Hematopoietic multipotent progenitor cell treated with erythropoietin and hydrocortisone succinate and interleukin-3 and kit ligand, for 6 days (in vitro differentiated cells): ENCODE data around the gene STARD3.
A peak's percentile ranks its signal among the peaks of the same experiment; 100 is the strongest.

Source experiments
- DNase-seq: peaks from one replicate; pipeline ENCODE4 v3.0.0-alpha.2; 2015

Gene STARD3

DNA sequence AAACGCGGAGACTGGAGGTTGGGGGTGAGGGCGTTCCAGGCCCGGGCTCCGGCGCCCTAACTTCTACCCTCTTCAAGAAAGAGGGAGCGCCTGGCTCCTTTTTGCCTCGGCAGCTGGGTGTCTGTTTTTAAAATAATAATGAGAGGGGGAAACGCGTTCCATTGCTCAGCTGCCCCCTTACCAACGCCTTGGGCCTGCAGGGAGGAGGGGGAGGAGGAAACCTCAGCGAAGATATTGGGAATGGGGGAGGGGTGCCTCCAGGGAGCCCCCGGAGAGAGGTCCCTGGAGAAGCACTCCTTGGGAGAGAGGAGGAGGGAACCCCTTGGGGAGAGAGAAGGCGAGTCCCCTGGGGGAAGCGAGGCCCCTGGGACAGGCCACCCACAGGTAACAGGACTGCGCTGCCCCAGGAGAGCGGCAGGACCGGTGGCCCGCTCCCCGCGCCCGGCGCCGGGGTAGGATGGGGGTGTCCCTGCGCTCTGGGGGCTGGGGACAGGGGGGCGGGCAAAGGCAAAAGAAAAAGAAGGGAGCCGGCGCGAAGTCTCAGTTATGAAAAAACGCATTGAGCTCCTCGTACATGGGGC lies 31.9 kb upstream of the STARD3 start:
- DNase-seq: no peak

DNA sequence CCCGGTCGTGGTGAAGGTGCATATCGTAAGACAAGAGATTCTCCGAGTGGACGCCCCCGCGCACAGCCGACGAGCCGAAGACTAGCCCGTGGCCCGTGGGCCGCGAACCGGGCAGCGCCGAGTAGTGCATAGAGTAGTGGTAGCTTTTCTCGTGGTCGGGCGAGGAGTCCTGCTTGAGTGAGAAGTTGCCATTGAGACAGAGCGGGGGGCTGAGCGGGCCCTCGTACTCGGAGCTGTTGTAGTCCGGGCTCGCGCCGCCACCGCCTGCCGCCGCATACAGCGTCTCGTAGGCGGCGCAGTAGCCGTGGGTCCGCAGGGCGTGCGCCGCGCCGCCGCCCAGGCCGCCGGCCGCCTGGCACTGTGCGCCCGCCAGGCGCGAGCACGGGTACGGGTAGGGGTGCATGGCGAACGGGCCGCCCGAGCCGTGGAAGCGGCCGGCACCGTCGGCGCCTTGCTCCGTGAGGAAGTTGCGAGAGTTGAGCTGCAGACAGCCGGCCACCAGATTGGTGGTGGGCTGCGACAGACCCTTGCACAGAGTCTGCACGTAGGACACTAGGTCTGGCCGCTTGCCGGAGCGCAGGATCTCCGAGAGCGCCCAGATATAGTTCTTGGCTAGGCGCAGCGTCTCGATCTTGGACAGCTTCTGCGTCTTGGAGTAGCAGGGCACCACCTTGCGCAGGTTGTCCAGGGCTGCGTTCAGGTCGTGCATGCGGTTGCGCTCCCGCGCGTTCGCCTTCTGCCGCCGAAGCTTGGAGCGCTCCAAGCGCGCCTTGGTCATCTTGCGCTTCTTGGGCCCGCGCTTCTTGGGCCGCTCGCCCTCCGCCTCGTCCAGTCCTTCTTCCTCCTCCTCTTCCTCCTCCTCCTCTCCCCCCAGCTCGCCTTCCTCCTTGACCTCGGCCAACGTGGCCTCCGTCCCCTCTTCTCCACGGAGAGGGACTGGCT lies 31.2 kb upstream of the STARD3 start:
- no peak for DNase-seq

DNA sequence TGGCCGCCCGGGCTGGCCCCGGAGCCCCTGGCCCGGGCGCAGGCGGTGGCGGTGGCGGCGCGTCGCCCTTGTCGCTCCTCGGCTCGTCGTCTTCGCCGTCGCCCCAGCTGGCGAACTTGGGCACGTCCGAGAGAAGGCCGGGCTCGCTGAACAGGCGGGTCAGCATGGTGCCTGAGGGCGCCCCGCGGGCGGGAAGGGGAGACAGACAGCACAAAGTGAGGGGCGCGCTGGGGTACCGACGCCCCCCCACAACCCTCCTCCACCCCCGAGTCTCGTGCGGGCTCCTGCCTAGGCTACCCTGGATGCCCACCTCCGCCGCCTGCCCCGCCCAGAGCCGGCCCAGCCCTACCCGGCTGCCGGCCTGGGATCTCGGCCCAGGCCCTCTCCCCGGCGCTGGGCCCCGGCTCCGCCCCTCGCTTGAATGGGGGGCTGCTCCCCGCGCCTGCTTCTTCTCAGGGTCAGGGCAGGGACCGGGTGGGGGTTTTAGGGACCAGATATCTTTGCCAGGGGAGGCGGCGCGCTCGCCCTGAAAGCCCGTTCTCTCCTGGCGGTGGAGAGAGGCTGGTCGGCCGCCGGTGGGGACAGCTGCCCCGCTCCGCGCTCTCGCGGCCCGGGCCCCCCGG lies 30.4 kb upstream of the STARD3 start:
- DNase-seq: no peak

GRCh38 chr17:39607057-39607850 lies 29.7 kb upstream of the STARD3 start:
- no peak for DNase-seq

DNA sequence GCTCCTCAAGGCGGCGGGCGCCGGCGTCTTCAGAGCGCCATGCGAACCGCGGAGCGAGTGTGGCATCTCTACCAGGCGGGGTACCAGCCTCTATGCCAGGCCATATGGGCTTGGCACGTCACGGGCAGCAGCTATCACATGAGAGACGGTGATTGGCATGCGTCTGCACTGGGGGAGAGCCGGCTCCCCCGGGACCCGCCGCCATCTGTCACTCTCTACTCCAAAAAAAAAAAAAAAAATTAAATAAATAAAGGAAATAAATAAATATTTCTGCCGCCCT lies 29.2 kb upstream of the STARD3 start, which contains the start of gene NEUROD2:
Gene NEUROD2 (minus strand): TSS at position 70 of the 280 bp plus-strand sequence. CDS start 1,321 bp downstream, outside the sequence.
- DNase-seq: no peak

GRCh38 chr17:39608142-39608981 lies 28.6 kb upstream of the STARD3 start:
- no peak for DNase-seq

DNA sequence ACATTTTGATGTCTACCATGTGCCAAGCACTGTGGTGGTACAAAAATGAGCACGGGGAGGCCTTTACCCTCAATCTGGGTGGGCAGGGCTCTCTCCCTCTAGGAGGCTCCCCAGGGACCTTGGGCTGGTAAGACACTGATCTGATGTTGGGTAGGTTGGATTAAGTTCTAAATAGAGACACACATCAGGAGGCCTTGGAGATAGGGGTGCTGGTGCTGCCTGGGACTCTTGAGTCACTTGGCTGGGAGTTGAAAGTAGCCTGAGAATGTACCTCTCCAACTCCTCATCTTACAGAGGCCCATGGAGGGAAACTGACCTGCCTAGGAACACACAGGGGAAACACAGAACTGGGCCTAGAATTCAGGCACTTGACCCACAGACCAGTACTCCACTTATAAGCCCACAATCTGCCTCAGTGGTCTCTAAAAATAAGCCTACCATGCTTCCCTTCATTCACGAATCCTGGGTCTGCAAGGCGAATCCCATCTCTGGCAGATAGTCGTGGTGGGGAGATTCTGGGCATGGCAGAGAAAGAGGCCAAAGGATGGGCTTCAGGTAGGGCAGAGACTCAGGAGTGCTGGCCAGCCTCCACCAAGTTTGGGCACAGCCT lies 27.4 kb upstream of the STARD3 start:
- no peak for DNase-seq

DNA sequence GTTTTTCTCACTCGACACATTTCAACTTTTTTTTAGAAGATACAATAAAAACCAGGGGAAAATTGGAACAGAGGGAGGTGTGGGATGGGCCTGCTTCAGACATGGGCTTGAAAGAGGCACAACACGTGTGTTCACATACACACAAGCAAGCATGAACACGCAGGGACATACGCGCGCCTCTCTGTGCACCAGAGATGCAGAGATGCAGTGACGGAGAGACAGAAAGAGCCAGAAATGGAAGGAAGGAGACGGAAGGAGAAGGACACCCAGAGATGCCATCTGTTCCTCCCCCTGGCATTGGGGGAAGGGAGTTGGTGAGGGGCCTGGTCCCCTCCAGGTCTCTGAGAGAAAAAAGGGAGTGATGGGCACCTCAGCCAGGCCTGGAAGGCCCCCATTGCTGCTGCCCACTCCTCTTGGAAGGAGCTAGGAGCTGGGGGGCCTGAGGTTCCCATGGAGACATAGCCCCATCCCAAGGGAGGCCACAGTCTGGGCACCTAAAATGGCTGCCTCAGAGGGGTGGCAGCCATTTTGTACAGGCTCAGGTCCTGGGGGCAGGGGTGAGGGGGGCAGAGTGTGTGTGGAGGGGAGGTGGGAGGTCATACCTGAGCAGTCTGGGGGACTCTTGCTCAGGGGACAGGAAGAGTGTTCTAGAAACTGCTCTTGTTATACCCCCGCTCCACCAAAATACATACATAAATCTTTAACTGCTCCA lies 25.4 kb upstream of the STARD3 start:
- no peak for DNase-seq

DNA sequence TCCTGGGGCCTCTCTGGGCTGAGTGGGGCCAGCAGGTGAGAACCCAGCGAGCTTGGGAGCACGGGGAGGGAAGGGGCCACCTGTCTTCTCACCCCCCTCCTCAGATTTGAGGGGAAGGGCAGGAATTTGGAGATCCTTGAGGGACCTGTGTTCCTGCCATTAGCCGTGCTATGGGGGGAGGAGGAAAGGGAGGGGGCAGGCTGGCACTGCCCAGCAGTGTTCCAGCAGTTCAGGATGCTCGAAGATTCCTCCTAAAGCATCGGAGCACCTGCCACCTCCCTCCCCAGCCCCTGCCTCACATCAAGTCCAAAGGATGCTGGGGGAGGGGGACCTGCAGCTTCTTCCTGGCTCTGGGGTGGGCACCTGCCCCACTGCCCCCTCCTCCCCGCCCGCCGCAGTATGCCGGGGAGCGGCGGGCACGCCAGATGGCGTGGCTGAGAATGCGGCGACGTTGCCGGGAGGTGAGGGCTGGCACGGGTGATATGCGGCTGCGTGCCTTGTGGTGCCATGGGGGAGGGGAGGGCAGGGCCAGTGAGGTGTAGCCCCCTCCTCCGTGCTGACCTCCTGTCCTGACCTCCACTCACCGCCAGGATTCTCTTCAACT lies 24.6 kb upstream of the STARD3 start:
- no peak for DNase-seq

- no peak for DNase-seq
Measured at GRCh38 chr17:39612935-39613464, 23.9 kb upstream of the STARD3 start.

DNA sequence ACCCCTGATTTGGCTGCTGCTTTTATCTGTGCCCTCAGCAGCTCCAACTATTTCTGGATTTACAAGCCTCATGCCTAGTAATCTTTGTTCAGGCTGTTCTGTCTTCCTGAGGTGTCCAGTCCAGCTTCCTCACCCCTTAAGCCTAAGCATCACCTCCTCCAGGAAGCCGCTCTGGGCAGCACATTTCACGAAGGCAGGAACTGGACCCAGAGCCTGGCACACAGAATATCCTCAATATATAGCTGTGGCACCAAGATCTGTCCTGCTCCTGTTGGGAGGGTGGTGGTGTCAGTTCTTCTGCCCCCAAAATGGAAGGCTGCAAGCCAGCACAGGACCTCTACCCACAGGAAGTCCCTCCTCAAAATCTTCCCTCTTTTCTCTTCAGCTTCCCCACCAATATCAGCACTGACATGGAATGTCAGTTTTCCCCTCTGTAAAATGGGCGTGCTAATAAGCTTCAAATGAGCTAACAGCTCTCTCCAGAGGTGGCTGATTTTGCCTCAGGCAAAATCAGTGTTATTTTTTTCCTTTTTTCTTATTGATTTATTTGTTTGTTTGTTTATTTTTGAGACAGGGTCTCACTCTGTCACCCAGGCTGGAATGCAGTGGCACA lies 22.3 kb upstream of the STARD3 start:
- no peak for DNase-seq

DNA sequence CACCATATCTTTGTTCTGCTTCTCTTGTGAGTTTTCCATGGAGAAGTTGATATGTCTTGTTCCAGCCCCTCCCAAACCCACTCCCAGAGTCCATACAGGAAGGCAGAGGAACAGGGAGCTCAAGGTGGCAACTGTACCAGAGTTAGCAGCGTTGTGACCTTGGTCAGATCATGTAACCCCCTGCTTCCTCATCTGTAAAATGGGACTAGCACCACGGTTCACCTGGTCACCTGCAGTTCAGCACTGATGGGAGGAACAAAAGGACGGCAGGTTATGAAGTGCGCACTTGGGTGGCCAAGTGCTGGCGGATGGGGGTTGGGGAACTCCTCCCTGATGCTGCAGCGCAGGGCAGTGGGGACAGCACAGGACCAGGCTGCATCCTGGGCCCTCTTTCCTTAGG lies 21.5 kb upstream of the STARD3 start:
- DNase-seq: no peak

GRCh38 chr17:39617100-39617445 lies 19.9 kb upstream of the STARD3 start:
- no peak for DNase-seq

GRCh38 chr17:39617446-39618245 lies 19.3 kb upstream of the STARD3 start:
- DNase-seq: peak; percentile 78

DNA sequence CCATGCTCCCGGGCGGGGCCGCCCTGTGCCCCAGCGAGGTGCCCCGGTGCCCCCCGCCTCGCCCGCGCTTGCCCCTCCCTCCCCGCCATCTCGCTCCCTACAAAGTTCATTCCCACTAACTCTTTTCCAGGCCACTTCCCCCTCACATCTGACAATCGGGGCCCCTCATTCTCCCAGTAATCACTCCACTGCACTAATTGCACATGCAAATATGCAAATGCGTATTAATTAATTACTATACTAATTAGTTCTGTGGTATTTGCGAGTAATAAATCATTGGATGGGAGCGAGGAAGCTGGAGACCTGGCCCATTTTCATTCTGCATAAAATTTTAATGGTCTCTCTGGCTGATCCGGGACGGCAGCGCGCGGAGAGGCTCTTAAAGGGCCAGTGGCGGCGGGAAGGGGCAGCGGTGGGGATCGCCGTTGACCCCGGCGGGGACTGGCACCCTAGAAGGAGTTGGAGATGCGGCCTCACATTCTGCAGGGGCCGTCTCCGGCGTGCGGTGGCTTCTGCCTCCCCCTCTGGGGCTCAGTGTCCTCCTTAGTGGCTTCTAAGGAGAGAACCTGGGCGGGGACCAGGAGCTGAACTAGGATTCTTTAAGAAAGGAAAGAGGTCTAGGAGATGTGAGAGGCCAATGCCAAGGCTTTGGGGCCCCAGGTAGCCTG lies 18.6 kb upstream of the STARD3 start:
- peak; percentile 44 for DNase-seq

DNA sequence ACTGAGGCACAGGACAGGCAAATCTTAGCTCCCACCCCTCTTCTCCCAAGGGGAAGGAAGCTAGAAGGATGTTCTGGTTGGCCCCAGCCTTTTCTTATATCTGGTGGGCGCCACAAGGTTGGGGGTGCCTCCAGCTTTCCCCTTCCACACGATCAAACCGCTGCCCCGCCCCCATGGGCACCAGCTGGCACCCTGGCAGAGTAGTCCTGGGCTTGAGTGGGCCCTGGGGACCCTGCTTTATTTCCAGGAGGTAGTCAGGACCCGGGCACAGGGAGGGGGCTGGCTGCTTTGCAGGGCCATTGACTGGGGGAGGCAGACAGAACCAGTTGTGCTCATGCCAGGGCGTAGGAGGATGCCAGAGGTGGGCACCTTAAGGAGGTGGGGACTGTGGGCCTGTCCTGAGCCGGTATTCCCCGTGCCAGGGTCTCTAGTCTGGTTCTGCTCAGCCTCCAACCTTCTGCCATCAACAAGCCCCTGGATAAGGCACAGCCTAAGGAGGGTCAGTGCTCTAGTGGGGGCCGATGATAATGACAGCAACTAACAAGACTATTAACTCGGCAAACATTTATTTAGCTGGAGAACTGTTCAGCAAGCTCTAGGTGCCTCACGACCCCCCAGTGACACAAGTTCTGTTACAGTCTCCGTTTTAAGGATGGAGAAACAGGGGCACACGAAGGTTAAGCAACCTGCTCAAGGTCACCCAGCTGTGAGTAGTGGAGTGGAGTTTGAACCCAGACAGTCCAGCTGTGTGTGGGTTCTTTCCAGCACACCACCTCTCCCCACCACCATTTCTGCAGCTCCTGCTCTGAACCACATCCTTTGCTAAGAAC lies 17.8 kb upstream of the STARD3 start:
- DNase-seq: no peak

DNA sequence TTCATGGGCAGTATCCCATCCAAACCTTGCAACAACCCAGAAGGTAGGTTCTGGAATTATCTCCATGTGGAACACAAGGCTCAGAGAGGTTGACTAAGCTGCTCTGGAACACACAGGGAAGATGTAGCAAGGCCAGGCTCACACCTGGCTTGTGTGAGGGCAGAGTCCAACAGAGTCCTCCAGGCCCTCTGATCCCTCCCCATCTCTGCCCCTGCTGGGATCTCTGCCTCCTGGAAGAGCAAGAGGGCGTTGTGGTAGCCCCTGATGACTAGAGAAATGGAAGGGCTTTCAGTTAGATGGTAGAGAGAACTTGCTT lies 17.2 kb upstream of the STARD3 start:
- DNase-seq: no peak
